Caco-2 (cell line): ENCODE results near the gene TRPV5. TPM values are rescaled to one million over a fixed set of nuclear protein-coding genes. Genes with fewer than 3 reads are reported as not detected.

Experiments used
- BruUV-seq: library from RNA; stranded (reverse); fragments of 400-500 nt; replicated peaks from 2 replicates; lab custom pipeline; 2021; lab: Mats Ljungman, UMichigan
- CTCF ChIA-PET: fragments of 300-600 bp; sonication (Branson Sonifier 250); formaldehyde crosslinking; loops from one replicate; lab custom pipeline; 2022; ENCODE audit warnings: antibody characterized with exemption; lab: Charles Lee
- POLR2A ChIA-PET: fragments of 300-600 bp; sonication (Branson Sonifier 250); formaldehyde crosslinking; loops from one replicate; lab custom pipeline; 2022; ENCODE audit warnings: antibody characterized with exemption; lab: Charles Lee
- DNase-seq, 2 experiments: peaks; one replicate each; pipeline versions ENCODE4 v3.0.0 to v3.0.0-alpha.2; 2020 to 2022
- H3K27me3 ChIP-seq: replicated peaks from 2 replicates; pipeline ENCODE4 v1.6.0; 2011; ENCODE audit warnings: low read length; ENCODE audit not compliant: control insufficient read depth, insufficient read depth
- H3K36me3 ChIP-seq: 2 replicates; pipeline ENCODE4 v1.5.1; 2011; ENCODE audit warnings: low read length; ENCODE audit not compliant: control insufficient read depth, insufficient read depth
- H3K4me1 ChIP-seq: fragments of 250-450 bp; sonication (Bioruptor Pico); 2 replicates; pipeline ENCODE4 v1.5.1; 2020; ENCODE audit warnings: mild to moderate bottlenecking
- H3K4me3 ChIP-seq: 2 replicates; pipeline ENCODE4 v1.5.1; 2011; ENCODE audit warnings: low read depth, mild to moderate bottlenecking, control low read depth, low read length
- H3K9me3 ChIP-seq: fragments of 250-450 bp; sonication (Bioruptor Pico); 2 replicates; pipeline ENCODE4 v1.5.1; 2020; ENCODE audit warnings: mild to moderate bottlenecking, moderate library complexity
- H3K27ac Mint-ChIP-seq: one replicate; pipeline ENCODE4 v1.8.0; 2022; ENCODE audit warnings: mixed read lengths; ENCODE audit not compliant: unreplicated experiment
- H3K27me3 Mint-ChIP-seq: one replicate; pipeline ENCODE4 v1.8.0; 2022; ENCODE audit warnings: mixed read lengths; ENCODE audit not compliant: insufficient read depth, unreplicated experiment
- H3K36me3 Mint-ChIP-seq: one replicate; pipeline ENCODE4 v1.8.0; 2022; ENCODE audit warnings: mild to moderate bottlenecking, mixed read lengths; ENCODE audit not compliant: insufficient read depth, unreplicated experiment
- H3K4me1 Mint-ChIP-seq: one replicate; pipeline ENCODE4 v1.8.0; 2022; ENCODE audit warnings: low read depth, mixed read lengths; ENCODE audit not compliant: unreplicated experiment
- H3K4me3 Mint-ChIP-seq: one replicate; pipeline ENCODE4 v1.8.0; 2022; ENCODE audit warnings: mild to moderate bottlenecking, moderate library complexity, mixed read lengths; ENCODE audit not compliant: unreplicated experiment
- H3K9me3 Mint-ChIP-seq: one replicate; pipeline ENCODE4 v1.8.0; 2022; ENCODE audit warnings: mixed read lengths; ENCODE audit not compliant: unreplicated experiment
- intact Hi-C: fragments of 100-400 bp; cut with micrococcal nuclease; formaldehyde crosslinking; loops from one replicate; pipeline ENCODE4 v1.10.0; 2022; ENCODE audit not compliant: unreplicated experiment
- total RNA-seq: library from RNA; stranded (reverse); gene quantifications from 2 replicates; pipeline ENCODE4 v1.2.3, GENCODE V29; 2022
- TF ChIP-seq, protein P1 (sequence below), 2 experiments: fragments of 200-600 bp in 1 of 2; IDR thresholded peaks; 1 replicate in 1 of 2; 2 replicates in 1 of 2; pipeline versions ENCODE4 v1.5.1 to v1.8.0; 2011 to 2022; ENCODE audit warnings: antibody characterized with exemption in 1 of 2, control low read depth in 1 of 2, inconsistent platforms in 1 of 2, low read depth in 1 of 2, low read length in 1 of 2, mild to moderate bottlenecking in 1 of 2, moderate library complexity in 1 of 2; ENCODE audit not compliant: insufficient read depth in 1 of 2, severe bottlenecking in 1 of 2, unreplicated experiment in 1 of 2

TRPV5 gene
- total RNA-seq, 1 experiment from 2014 or later, result not detected

DNA sequence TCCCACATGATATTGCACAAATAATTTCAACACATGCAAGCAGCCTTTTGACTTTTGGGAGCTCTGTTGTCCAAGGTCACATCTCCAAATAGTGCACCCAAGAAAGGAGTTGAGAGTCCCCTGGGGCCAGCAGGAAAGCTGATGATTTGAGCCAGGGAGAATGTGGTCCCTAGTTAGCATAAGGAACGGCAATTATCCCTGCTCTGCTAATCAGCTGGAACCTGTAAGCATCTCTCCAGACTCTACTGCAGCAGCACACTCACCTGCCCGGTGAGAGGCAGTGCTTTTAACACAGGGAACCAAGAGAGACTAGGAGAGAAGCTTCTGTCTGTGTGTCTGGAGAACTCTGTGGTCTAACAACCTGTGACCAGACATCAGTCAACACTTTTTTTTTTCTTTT lies 17.0 kb downstream of the TRPV5 start:
- DNase-seq, result no peak
- H3K36me3 ChIP-seq, result no peaks in the 10 kb centered on the region
- Mint-ChIP-seq H3K27me3 (no peaks in the 10 kb centered on the region), H3K27ac (no peak overlapping the region), H3K36me3 (no peaks in the 10 kb centered on the region), H3K9me3 (peaks cover 13% of the 10 kb centered on the region), H3K4me1 (peaks cover 30% of the 10 kb centered on the region), H3K4me3 (no peak overlapping the region)
- peaks cover 8% of the 10 kb centered on the region; the same call in 1 of the 2 replicates for H3K9me3 ChIP-seq
- BruUV-seq, result no TSS peak
- peaks cover 34% of the 10 kb centered on the region for H3K4me1 ChIP-seq
- ChIA-PET CTCF (interaction anchor here (0.7 kb wide), 1 partner anchor 87 kb away, joined by 9 read pairs; no protein-coding TSS in a partner anchor), POLR2A (no interaction called here)
- intact Hi-C loops, result no loop called here
- no peak overlapping the region for H3K4me3 ChIP-seq
- TF ChIP-seq, protein P1, sequence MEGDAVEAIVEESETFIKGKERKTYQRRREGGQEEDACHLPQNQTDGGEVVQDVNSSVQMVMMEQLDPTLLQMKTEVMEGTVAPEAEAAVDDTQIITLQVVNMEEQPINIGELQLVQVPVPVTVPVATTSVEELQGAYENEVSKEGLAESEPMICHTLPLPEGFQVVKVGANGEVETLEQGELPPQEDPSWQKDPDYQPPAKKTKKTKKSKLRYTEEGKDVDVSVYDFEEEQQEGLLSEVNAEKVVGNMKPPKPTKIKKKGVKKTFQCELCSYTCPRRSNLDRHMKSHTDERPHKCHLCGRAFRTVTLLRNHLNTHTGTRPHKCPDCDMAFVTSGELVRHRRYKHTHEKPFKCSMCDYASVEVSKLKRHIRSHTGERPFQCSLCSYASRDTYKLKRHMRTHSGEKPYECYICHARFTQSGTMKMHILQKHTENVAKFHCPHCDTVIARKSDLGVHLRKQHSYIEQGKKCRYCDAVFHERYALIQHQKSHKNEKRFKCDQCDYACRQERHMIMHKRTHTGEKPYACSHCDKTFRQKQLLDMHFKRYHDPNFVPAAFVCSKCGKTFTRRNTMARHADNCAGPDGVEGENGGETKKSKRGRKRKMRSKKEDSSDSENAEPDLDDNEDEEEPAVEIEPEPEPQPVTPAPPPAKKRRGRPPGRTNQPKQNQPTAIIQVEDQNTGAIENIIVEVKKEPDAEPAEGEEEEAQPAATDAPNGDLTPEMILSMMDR (IDR thresholded peaks at IDR 0.05; ENCODE audit: insufficient read depth in 1 of 2, low read depth in 1 of 2, low read length in 1 of 2, severe bottlenecking in 1 of 2, unreplicated experiment in 1 of 2), result no peak
- no peaks in the 10 kb centered on the region for H3K27me3 ChIP-seq

DNA sequence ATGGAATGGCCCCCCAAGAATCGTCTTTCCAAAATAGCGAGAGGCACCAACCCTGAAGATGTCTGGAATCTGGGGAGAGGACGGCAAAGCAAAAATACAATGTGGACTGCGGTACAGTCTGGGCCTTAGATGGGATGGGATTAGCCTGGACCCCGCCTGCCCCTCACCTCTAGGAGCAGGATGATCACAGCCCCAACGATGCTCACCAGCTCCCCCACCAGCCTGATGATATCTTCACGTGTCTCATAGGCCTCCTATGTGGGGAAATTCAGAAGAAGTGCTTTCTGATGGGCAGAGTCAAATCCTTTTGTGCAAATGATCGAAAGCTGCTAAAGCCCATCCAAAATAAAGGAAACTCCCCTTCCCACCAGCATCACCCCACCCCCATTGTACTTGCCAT lies 18.2 kb downstream of the TRPV5 start:
- Histone ChIP-seq H3K9me3 (peaks cover 16% of the 10 kb centered on the region; the same call in 1 of the 2 replicates), H3K4me1 (peaks cover 45% of the 10 kb centered on the region), H3K4me3 (no peak overlapping the region), H3K36me3 (no peaks in the 10 kb centered on the region; the same call in 1 of the 2 replicates), H3K27me3 (no peaks in the 10 kb centered on the region)
- Mint-ChIP-seq H3K4me3 (no peak overlapping the region), H3K4me1 (peaks cover 42% of the 10 kb centered on the region), H3K36me3 (no peaks in the 10 kb centered on the region), H3K27ac (no peak overlapping the region), H3K27me3 (no peaks in the 10 kb centered on the region), H3K9me3 (peaks cover 21% of the 10 kb centered on the region)
- no peak for DNase-seq
- intact Hi-C loops, result no loop called here
- BruUV-seq, result no TSS peak
- TF ChIP-seq, protein P1 (IDR thresholded peaks at IDR 0.05; ENCODE audit: insufficient read depth in 1 of 2, low read depth in 1 of 2, low read length in 1 of 2, severe bottlenecking in 1 of 2, unreplicated experiment in 1 of 2), result no peak
- CTCF ChIA-PET, result no interaction called here
- POLR2A ChIA-PET, result no interaction called here

DNA sequence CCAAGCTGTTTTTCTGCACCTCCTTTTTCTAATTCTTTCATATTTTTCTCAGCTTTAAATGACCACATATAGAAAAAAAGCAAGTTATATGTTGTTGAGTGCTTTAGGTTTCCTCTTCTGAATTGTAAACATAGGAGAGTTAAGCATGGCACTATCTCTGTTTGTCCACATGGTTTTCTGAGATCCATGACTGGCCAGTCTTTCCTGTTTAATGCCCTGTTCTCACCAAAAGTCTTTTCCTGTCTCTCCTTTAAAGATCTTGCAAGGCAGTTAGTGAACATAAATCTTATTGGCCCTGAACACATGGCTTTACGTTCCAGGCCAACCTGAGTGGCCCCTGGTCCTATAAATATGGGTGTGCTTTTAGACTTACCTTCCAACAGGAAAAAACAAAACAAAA lies 19.4 kb downstream of the TRPV5 start:
- Mint-ChIP-seq H3K4me1 (peaks cover 54% of the 10 kb centered on the region), H3K4me3 (no peak overlapping the region), H3K36me3 (no peaks in the 10 kb centered on the region), H3K27me3 (no peaks in the 10 kb centered on the region), H3K9me3 (peaks cover 33% of the 10 kb centered on the region), H3K27ac (peak overlapping the region; percentile 78)
- Histone ChIP-seq H3K36me3 (no peaks in the 10 kb centered on the region; the same call in 1 of the 2 replicates), H3K4me1 (peaks cover 56% of the 10 kb centered on the region), H3K9me3 (peaks cover 16% of the 10 kb centered on the region; the same call in 1 of the 2 replicates), H3K27me3 (no peaks in the 10 kb centered on the region), H3K4me3 (no peak overlapping the region)
- TF ChIP-seq, protein P1 (IDR thresholded peaks at IDR 0.05; ENCODE audit: insufficient read depth in 1 of 2, low read depth in 1 of 2, low read length in 1 of 2, severe bottlenecking in 1 of 2, unreplicated experiment in 1 of 2), result no peak
- ChIA-PET POLR2A (no interaction called here), CTCF (no interaction called here)
- intact Hi-C loops, result no loop called here
- no TSS peak for BruUV-seq
- no peak for DNase-seq
